Vagina (tissue), 2 donors: ENCODE measurements around the gene RAB3GAP1. TPM values are rescaled to one million over a fixed set of nuclear protein-coding genes. Genes with fewer than 3 reads are reported as not detected.
"Not testable (repeated sequence)": the region's sequence is repeated elsewhere in the genome, so short reads cannot be mapped to it uniquely, and the experiment has no call there.

ENCODE experiments used
- DNase-seq, 2 donors: peaks; one replicate each; pipeline ENCODE4 v3.0.0-alpha.2; 2017; ENCODE audit errors: extremely low spot score in 2 of 2
- H3K27ac ChIP-seq: fragments of 200-600 bp; sonication (generic); one replicate; pipeline ENCODE4 v1.5.1; 2019
- H3K27me3 ChIP-seq: fragments of 200-600 bp; sonication (generic); one replicate; pipeline ENCODE4 v1.5.1; 2019
- H3K36me3 ChIP-seq, 2 donors: fragments of 200-600 bp; sonication (generic); one replicate each; pipeline ENCODE4 v1.5.1; 2017 to 2019
- H3K4me1 ChIP-seq: fragments of 200-600 bp; sonication (generic); one replicate; pipeline ENCODE4 v1.5.1; 2019
- H3K4me3 ChIP-seq, 2 donors: fragments of 200-600 bp; sonication (generic); 1 replicate in 1 of 2; 2 replicates in 1 of 2; pipeline ENCODE4 v1.5.1; 2016 to 2019
- H3K9me3 ChIP-seq: fragments of 200-600 bp; sonication (generic); one replicate; pipeline ENCODE4 v1.5.1; 2019
- CTCF ChIP-seq, 3 experiments: fragments of 450-650 bp in 2 of 3; fragments of 200-600 bp in 1 of 3; sonication (generic) in 1 of 3; IDR thresholded peaks; one replicate each; pipeline ENCODE4 v1.5.1; 2017 to 2019; ENCODE audit warnings: antibody characterized with exemption in 3 of 3, mild to moderate bottlenecking in 2 of 3, moderate library complexity in 2 of 3
- POLR2A ChIP-seq, 2 donors: fragments of 450-650 bp; IDR thresholded peaks; one replicate each; pipeline ENCODE4 v1.6.1; 2017; ENCODE audit warnings: antibody characterized with exemption in 2 of 2, mild to moderate bottlenecking in 2 of 2, moderate library complexity in 2 of 2
- POLR2AphosphoS5 ChIP-seq, 2 donors: sonication (generic); formaldehyde crosslinking; IDR thresholded peaks; one replicate each; pipeline ENCODE4 v1.9.0; 2017; ENCODE audit warnings: antibody characterized with exemption in 2 of 2, mild to moderate bottlenecking in 2 of 2, low read depth in 1 of 2; ENCODE audit not compliant: insufficient read depth in 1 of 2
- intact Hi-C: fragments of 100-400 bp; cut with DNase I; formaldehyde crosslinking; loops from one replicate; pipeline ENCODE4 v1.15.1; 2023
- total RNA-seq: library from RNA; depleted of rRNA; stranded (reverse); fragments of >200 nt; gene quantifications from one replicate; pipeline ENCODE4 v1.2.3, GENCODE V29; 2016

Gene RAB3GAP1
- total RNA-seq, 1 donor from 2014 or later, result 44.9 TPM

- H3K27me3 ChIP-seq, result no peaks in the 10 kb centered on the region
- no peaks in the 10 kb centered on the region for H3K9me3 ChIP-seq
- intact Hi-C loops, result no loop called here
- no peak overlapping the region for H3K4me3 ChIP-seq
- no peak for DNase-seq
- no peak overlapping the region for H3K27ac ChIP-seq
- H3K36me3 ChIP-seq, result no peaks in the 10 kb centered on the region
- no peak for TF ChIP-seq POLR2AphosphoS5 (IDR thresholded peaks at IDR 0.05; ENCODE audit: insufficient read depth in 1 of 2, low read depth in 1 of 2)
- TF ChIP-seq CTCF (IDR thresholded peaks at IDR 0.05), result no peak
- TF ChIP-seq POLR2A (IDR thresholded peaks at IDR 0.05), result no peak
- no peaks in the 10 kb centered on the region for H3K4me1 ChIP-seq
These were observed 61.2 kb downstream of the RAB3GAP1 start for GRCh38 chr2:135113322-135113721.

- no peaks in the 10 kb centered on the region for H3K27me3 ChIP-seq
- H3K4me1 ChIP-seq, result no peaks in the 10 kb centered on the region
- no peak overlapping the region for H3K27ac ChIP-seq
- no peaks in the 10 kb centered on the region for H3K9me3 ChIP-seq
- TF ChIP-seq POLR2A (IDR thresholded peaks at IDR 0.05) (no peak), CTCF (IDR thresholded peaks at IDR 0.05) (no peak), POLR2AphosphoS5 (IDR thresholded peaks at IDR 0.05; ENCODE audit: insufficient read depth in 1 of 2, low read depth in 1 of 2) (no peak)
- intact Hi-C loops, result no loop called here
- DNase-seq, result no peak
- H3K4me3 ChIP-seq, result no peak overlapping the region
- H3K36me3 ChIP-seq, result peaks cover 0 to 17% of the 10 kb centered on the region in 2 donors
These were observed 67.5 kb downstream of the RAB3GAP1 start for GRCh38 chr2:135119582-135119981.

- TF ChIP-seq POLR2AphosphoS5 (IDR thresholded peaks at IDR 0.05; ENCODE audit: insufficient read depth in 1 of 2, low read depth in 1 of 2) (no peak), POLR2A (IDR thresholded peaks at IDR 0.05) (no peak), CTCF (IDR thresholded peaks at IDR 0.05) (no peak)
- Histone ChIP-seq H3K4me1 (no peaks in the 10 kb centered on the region), H3K27ac (no peak overlapping the region), H3K27me3 (no peaks in the 10 kb centered on the region), H3K36me3 (peaks cover 0 to 24% of the 10 kb centered on the region in 2 donors), H3K4me3 (no peak overlapping the region), H3K9me3 (no peaks in the 10 kb centered on the region)
- no peak for DNase-seq
- intact Hi-C loops, result no loop called here
These were observed 69.0 kb downstream of the RAB3GAP1 start for GRCh38 chr2:135121016-135121657.

GRCh38 chr2:135121658-135122039, 69.6 kb downstream of the RAB3GAP1 start:
- DNase-seq, intact Hi-C loops, H3K4me1 ChIP-seq, H3K9me3 ChIP-seq, H3K27ac ChIP-seq, H3K27me3 ChIP-seq, H3K4me3 ChIP-seq: not testable (repeated sequence)
- H3K36me3 ChIP-seq, result peaks cover 0 to 28% of the 10 kb centered on the region in 2 donors

GRCh38 chr2:135124924-135125886, 73.1 kb downstream of the RAB3GAP1 start:
- Histone ChIP-seq H3K4me1 (no peaks in the 10 kb centered on the region), H3K27me3 (no peaks in the 10 kb centered on the region), H3K4me3 (no peak overlapping the region), H3K9me3 (no peaks in the 10 kb centered on the region), H3K36me3 (peaks cover 0 to 35% of the 10 kb centered on the region in 2 donors), H3K27ac (no peak overlapping the region)
- TF ChIP-seq POLR2AphosphoS5 (IDR thresholded peaks at IDR 0.05; ENCODE audit: insufficient read depth in 1 of 2, low read depth in 1 of 2), result no peak
- TF ChIP-seq CTCF (IDR thresholded peaks at IDR 0.05), result no peak
- no peak for TF ChIP-seq POLR2A (IDR thresholded peaks at IDR 0.05)
- DNase-seq, result no peak
- intact Hi-C loops, result no loop called here
